ENCODE results near the gene SLC22A14.

DNA sequence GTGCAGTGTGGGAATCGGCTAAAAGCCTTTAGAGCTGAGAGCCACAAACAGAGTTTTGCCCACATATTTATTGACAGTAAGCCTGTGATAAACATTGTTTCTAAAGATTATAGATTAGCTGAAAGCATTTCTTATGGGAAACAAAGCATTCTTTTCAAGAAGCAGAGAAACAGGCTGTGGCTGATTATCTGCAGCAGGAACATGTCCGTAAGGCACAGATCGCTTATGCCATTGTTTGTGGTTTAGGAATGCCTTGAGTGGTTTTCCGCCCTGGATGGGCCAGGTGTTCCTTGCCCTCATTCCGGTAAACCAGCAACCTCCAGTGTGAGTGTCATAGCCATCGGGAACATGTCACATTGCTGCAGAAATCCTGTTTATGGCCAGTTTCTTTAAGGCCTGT, 76.9 kb downstream of the SLC22A14 start:
- TF ChIP-seq CTCF (IDR thresholded peaks at IDR 0.05), result no peak
- TF ChIP-seq POLR2A (IDR thresholded peaks at IDR 0.05), result no peak
